Heart right ventricle (tissue), 16 donors: ENCODE measurements around the gene CHD9NB. TPM values are rescaled to one million over a fixed set of nuclear protein-coding genes. Genes with fewer than 3 reads are reported as not detected.

Experiments used
- ATAC-seq, 8 donors: fragments of 200-7000 bp; cut with Tn5 transposase; one replicate each; pipeline ENCODE4 v1.9.1; 2020; ENCODE audit warnings: mild to moderate bottlenecking in 8 of 8, moderate library complexity in 8 of 8, moderate number of reproducible peaks in 1 of 8
- DNase-seq, 2 donors: peaks; one replicate each; pipeline ENCODE4 v3.0.0-alpha.2; 2020
- H3K27ac ChIP-seq, 10 donors: fragments of 200-600 bp; sonication (generic) in 2 of 10; one replicate each; pipeline versions ENCODE4 v1.5.0 to v1.8.0; 2020 to 2022; ENCODE audit warnings: mild to moderate bottlenecking in 3 of 10
- H3K27me3 ChIP-seq, 7 donors: fragments of 200-600 bp; one replicate each; pipeline ENCODE4 v1.8.0; 2021 to 2022; ENCODE audit warnings: mild to moderate bottlenecking in 2 of 7
- H3K36me3 ChIP-seq, 9 donors: fragments of 200-600 bp; sonication (generic) in 1 of 9; one replicate each; pipeline versions ENCODE4 v1.5.0 to v1.8.0; 2020 to 2022; ENCODE audit warnings: mild to moderate bottlenecking in 2 of 9
- H3K4me1 ChIP-seq, 9 donors: fragments of 200-600 bp; sonication (generic) in 1 of 9; one replicate each; pipeline versions ENCODE4 v1.5.0 to v1.8.0; 2020 to 2022; ENCODE audit warnings: mild to moderate bottlenecking in 4 of 9
- H3K4me3 ChIP-seq, 10 donors: fragments of 200-600 bp; sonication (generic) in 2 of 10; one replicate each; pipeline versions ENCODE4 v1.5.0 to v1.8.0; 2020 to 2022; ENCODE audit warnings: mild to moderate bottlenecking in 7 of 10, moderate library complexity in 2 of 10
- H3K9me3 ChIP-seq, 11 donors: fragments of 200-600 bp in 10 of 11; sonication (generic) in 2 of 11; one replicate each; pipeline versions ENCODE4 v1.5.0 to v1.8.0; 2013 to 2022; ENCODE audit warnings: mild to moderate bottlenecking in 2 of 11, control low read depth in 1 of 11, moderate library complexity in 1 of 11
- CTCF ChIP-seq, 9 donors: fragments of 200-600 bp; sonication (generic) in 2 of 9; IDR thresholded peaks; one replicate each; pipeline versions ENCODE4 v1.5.0 to v1.8.0; 2021 to 2022; ENCODE audit warnings: antibody characterized with exemption in 9 of 9, mild to moderate bottlenecking in 5 of 9, moderate library complexity in 1 of 9
- WGBS, 2 donors: extraction: QIAGEN DNeasy Blood & Tissue Kit; methylation state at CpG; one replicate each; pipeline ENCODE4 v1.1.7; 2013; ENCODE audit warnings: inconsistent platforms in 1 of 2; 5-methylcytosine and 5-hydroxymethylcytosine counted together
- intact Hi-C, 10 donors: fragments of 100-400 bp; cut with DNase I; formaldehyde crosslinking; loops; one replicate each; pipeline versions ENCODE4 v1.11.1 to v1.14.2; 2022
- polyA plus RNA-seq, 2 donors: library from polyadenylated mRNA; stranded (reverse); fragments of 200-250 nt; gene quantifications; one replicate each; pipeline ENCODE4 v1.2.3, GENCODE V29; 2013
- total RNA-seq, 10 donors: library from RNA; stranded (reverse); fragmentation: NEBNext Ultra II Directional in 3 of 10; extraction: Animal tissue kit (Norgen Biotek cat#: 25700) in 3 of 10; gene quantifications; one replicate each; pipeline versions ENCODE4 v1.2.1 to v1.2.4, GENCODE V29; 2021 to 2023
- donor health status: Arrhythmogenic right ventricular cardiomyopathy.
- donor health status: ischemic (EF 13 %, LVEDD 7.1; RV severe dilation, severe dysfunction).
- donor health status: healthy with polysubstance abuse.
- donor health status: DM: no; HTN: yes; CAD: no.
- donor health status: DM: no; HTN: no; CAD: no.
- donor health status: ischemic (EF 25% LVEDD 6.9; RV normal size, moderate dysfunction).
- donor health status: ischemic (EF 25% LVEDD 5.7; RV mildly dilated, moderate dysfunction).
- donor health status: healthy.
- donor health status: DM: yes; HTN: yes; CAD: no.
- donor health status: Ischemic cardiomyopathy.
- donor health status: ischemic (EF 35%, LVEDD 5.7; RV mildly dilated, moderate dysfunction).
- donor health status: nonischemic (EF 11% LVEDD 7.7; RV severe dilation, severe dysfunction).
- donor health status: DM: yes; HTN: yes; CAD: no.
- donor health status: PGD.
- donor health status: ischemic (EF 29% LVEDD 5.4; RV normal size, mild dysfunction).
- donor health status: nonischemic (EF 23%, LVEDD 6.1; RV moderate dilation, normal function).

The CHD9NB gene
- total and polyA plus RNA-seq, 12 donors: 0.17 to 1.5 (median 0.51) TPM; not detected in 2

- no peak for TF ChIP-seq CTCF (IDR thresholded peaks at IDR 0.05)
- Histone ChIP-seq H3K27ac (peak overlapping the region; percentile 77 to 97 (median 86)), H3K4me3 (peak overlapping the region in 3 of 10 donors; percentile 5 to 12 (median 8)), H3K9me3 (no peaks in the 10 kb centered on the region), H3K4me1 (peaks cover 40 to 86% (median 71%) of the 10 kb centered on the region in 9 donors), H3K27me3 (no peaks in the 10 kb centered on the region), H3K36me3 (no peaks in the 10 kb centered on the region)
- 21 to 44% methylated on average over 13 of the region's 13 CpGs for WGBS, 2 donors
- intact Hi-C loops: loop anchor here in 6 of 10 donors (2.0 to 5.0 kb wide), 5 partner anchors 34 to 42 kb away; partner anchors contain the start of gene CHD9 (in 1 of the 6)
- ATAC-seq (peak; percentile 89 to 97 (median 94)), DNase-seq (peak; percentile 92 to 96)
These were observed 38.1 kb upstream of the CHD9NB start for GRCh38 chr16:53090591-53091411.

GRCh38 chr16:53090286-53090590, 37.5 kb upstream of the CHD9NB start:
- Histone ChIP-seq H3K9me3 (no peaks in the 10 kb centered on the region), H3K27me3 (no peaks in the 10 kb centered on the region), H3K36me3 (no peaks in the 10 kb centered on the region), H3K27ac (peak overlapping the region; percentile 66 to 97 (median 86)), H3K4me1 (peaks cover 43 to 92% (median 76%) of the 10 kb centered on the region in 9 donors), H3K4me3 (peak overlapping the region in 3 of 10 donors; percentile 5 to 12 (median 8))
- no peak for TF ChIP-seq CTCF (IDR thresholded peaks at IDR 0.05)
- intact Hi-C loops: loop anchor here in 6 of 10 donors (2.0 to 5.0 kb wide), 5 partner anchors 33 to 42 kb away; partner anchors contain the start of gene CHD9 (in 1 of the 6)
- WGBS, 2 donors: 23 to 49% methylated on average over 5 of the region's 5 CpGs
- ATAC-seq (no peak), DNase-seq (no peak)

DNA sequence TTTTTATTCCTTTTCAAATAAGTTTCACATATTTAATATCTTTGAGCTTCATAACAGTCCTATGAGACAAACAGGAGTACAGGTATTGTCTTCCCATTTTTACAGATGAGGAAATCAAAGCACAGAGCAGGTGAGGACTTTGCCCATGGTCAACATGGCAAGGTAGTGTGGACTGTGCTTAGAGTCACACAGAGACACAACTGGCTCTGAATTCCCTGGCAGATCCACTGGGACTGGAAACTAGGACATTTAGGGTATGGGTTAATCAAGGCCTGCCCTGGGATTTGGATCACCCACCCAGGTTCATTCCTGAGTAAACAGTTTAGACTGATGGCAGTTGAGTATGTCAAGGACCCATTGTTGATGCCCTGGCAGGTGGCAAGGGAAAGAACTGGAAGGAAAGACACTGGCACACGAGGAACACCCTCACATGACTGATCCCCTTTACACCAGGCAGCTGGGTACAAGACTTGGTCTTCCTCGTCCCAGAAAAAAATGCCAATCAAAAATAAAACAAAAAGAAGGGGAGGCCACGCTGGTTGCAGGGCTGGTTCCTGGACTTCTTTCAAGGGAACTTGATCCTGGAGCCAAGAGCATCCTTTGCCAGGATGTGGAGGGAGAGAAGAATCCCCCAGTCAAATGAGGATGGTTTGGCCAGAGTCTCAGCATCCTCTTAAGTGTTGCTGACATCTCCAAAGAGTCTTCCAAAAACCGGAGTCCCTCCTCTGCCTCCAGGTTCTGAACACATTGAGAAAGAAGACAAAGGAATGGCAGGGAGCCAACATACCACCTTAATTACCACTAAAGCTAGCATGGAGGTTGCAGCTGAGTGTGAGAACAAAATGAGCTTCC, 37.0 kb upstream of the CHD9NB start:
- no peaks in the 10 kb centered on the region for H3K36me3 ChIP-seq
- no peak overlapping the region for H3K4me3 ChIP-seq
- 24 to 25% methylated on average over 4 of the region's 4 CpGs for WGBS, 2 donors
- H3K4me1 ChIP-seq: peaks cover 43 to 94% (median 80%) of the 10 kb centered on the region in 9 donors
- intact Hi-C loops: loop anchor here in 6 of 10 donors (2.0 to 5.0 kb wide), 5 partner anchors 32 to 43 kb away; partner anchors contain the start of gene CHD9 (in 1 of the 6)
- H3K27ac ChIP-seq: peak overlapping the region; percentile 66 to 97 (median 86)
- no peak for TF ChIP-seq CTCF (IDR thresholded peaks at IDR 0.05)
- no peaks in the 10 kb centered on the region for H3K27me3 ChIP-seq
- DNase-seq (peak in 1 of 2 donors; percentile 65), ATAC-seq (peak in 4 of 8 donors; percentile 1 to 22 (median 7))
- no peaks in the 10 kb centered on the region for H3K9me3 ChIP-seq

DNA sequence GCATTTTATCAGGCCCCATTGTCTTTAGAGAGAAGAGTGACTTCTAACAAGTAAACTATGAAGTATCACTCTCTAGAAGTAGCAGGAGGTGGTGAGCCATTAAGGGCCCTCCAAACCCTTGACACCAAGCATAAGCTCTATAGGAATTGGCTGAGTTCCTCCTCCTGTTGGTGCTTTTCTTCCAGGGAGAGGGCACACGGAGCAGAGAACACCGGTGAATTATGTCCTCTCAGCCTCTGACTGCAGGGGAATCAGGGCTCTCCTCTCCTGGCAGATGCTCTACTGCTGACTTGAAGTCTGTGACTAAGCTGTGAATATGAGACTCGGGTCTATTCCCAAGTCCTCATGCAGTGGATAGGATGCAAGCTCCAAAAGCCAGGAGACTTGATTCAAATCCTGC, 34.4 kb upstream of the CHD9NB start:
- ATAC-seq: no peak
- H3K4me1 ChIP-seq: peaks cover 27 to 94% (median 79%) of the 10 kb centered on the region in 9 donors

More for the DNA sequence above, 34.4 kb upstream of the CHD9NB start:
- H3K36me3 ChIP-seq: no peaks in the 10 kb centered on the region
- no peaks in the 10 kb centered on the region for H3K9me3 ChIP-seq
- TF ChIP-seq CTCF (IDR thresholded peaks at IDR 0.05): no peak
- intact Hi-C loops: no loop called here
- peak overlapping the region in 8 of 10 donors; percentile 28 to 92 (median 77) for H3K27ac ChIP-seq
- no peaks in the 10 kb centered on the region for H3K27me3 ChIP-seq
- no peak overlapping the region for H3K4me3 ChIP-seq
- 63 to 81% methylated on average over 3 of the region's 3 CpGs for WGBS, 2 donors
- no peak for DNase-seq
